ENCODE results near the gene ACACA.

ACACA gene

GRCh38 chr17:37301288-37301687, 105.3 kb downstream of the ACACA start:
- no peak for TF ChIP-seq PPARA (CRISPR knock-in tag; IDR thresholded peaks at IDR 0.05; ENCODE audit: borderline replicate concordance)
- no peak for TF ChIP-seq ISL1 (CRISPR knock-in tag; IDR thresholded peaks at IDR 0.05)
- no peak for TF ChIP-seq POU6F1 (CRISPR knock-in tag; IDR thresholded peaks at IDR 0.05; ENCODE audit: borderline replicate concordance, low read depth)
- no peak for TF ChIP-seq ESRRG (CRISPR knock-in tag; IDR thresholded peaks at IDR 0.05)
- TF ChIP-seq ZNF8 (CRISPR knock-in tag; IDR thresholded peaks at IDR 0.05): no peak
- TF ChIP-seq, protein P1, sequence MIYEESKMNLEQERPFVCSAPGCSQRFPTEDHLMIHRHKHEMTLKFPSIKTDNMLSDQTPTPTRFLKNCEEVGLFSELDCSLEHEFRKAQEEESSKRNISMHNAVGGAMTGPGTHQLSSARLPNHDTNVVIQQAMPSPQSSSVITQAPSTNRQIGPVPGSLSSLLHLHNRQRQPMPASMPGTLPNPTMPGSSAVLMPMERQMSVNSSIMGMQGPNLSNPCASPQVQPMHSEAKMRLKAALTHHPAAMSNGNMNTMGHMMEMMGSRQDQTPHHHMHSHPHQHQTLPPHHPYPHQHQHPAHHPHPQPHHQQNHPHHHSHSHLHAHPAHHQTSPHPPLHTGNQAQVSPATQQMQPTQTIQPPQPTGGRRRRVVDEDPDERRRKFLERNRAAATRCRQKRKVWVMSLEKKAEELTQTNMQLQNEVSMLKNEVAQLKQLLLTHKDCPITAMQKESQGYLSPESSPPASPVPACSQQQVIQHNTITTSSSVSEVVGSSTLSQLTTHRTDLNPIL (CRISPR knock-in tag; IDR thresholded peaks at IDR 0.05; ENCODE audit: low read depth): no peak
- no peak for TF ChIP-seq ZNF70 (CRISPR knock-in tag; IDR thresholded peaks at IDR 0.05)
- ATAC-seq: no peak

DNA sequence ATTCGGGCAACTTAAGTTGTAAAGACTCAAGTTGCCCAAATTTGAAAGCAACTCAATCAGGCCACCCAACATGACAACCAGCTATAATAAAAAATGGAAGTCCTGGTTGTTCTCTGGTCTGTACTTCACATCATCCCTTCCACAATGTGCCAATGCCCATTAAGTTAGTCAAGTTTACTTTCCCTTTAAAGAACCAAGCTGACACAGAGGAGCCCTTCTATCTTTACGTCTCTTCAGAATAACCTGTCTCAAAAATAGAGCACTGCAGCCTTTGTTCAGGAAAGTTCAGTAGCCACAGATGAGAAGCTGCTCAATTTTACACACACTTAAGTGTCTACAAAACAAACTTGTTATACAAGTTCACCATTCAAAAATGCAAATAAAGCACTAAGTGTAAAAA, 106.0 kb downstream of the ACACA start:
- ATAC-seq: no peak
- TF ChIP-seq RARB (CRISPR knock-in tag; IDR thresholded peaks at IDR 0.05): no peak
- no peak for TF ChIP-seq ZNF8 (CRISPR knock-in tag; IDR thresholded peaks at IDR 0.05)

DNA sequence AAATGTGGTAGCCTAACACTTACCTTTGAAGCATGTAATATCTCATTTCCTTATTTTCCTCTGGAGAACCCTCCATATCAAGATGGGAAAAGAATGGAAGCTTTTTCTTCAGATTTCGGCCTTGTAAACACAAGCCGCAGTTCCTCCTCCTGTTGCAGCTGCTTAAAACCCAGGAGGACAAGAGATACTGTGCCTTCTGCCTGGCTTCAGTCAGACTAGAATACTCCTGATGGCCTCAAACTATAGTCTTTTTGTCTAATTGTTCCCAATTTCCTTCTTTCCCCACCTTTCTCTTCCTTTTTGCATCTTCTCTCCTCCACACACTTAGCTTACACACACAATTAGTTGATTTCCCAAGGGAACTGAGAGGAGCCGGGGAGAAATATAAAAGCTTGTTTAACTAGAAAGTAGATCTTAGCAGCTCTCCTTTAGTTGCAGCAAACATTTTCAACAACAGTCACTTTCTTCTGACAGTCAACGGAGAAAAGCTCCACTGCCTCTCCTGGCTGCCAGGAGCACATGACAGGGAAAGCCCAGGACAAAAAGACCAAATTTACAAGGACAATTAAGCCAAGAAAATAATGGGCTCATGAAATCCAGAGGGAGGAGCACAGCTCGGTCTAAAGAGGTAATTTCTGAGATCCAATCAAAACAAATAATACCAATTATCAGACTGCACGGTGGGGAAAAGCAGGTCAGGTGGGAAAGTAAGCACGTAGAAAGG, 107.2 kb downstream of the ACACA start:
- ATAC-seq: no peak
- TF ChIP-seq POU6F1 (CRISPR knock-in tag; IDR thresholded peaks at IDR 0.05; ENCODE audit: borderline replicate concordance, low read depth) (no peak), ESRRG (CRISPR knock-in tag; IDR thresholded peaks at IDR 0.05) (no peak), PATZ1 (CRISPR knock-in tag; IDR thresholded peaks at IDR 0.05; ENCODE audit: borderline replicate concordance) (no peak), OSR1 (CRISPR knock-in tag; IDR thresholded peaks at IDR 0.05) (no peak)

GRCh38 chr17:37295888-37296287, 110.7 kb downstream of the ACACA start:
- TF ChIP-seq TCF4 (CRISPR knock-in tag; IDR thresholded peaks at IDR 0.05; ENCODE audit: borderline replicate concordance) (no peak), OSR1 (CRISPR knock-in tag; IDR thresholded peaks at IDR 0.05) (no peak), PPARA (CRISPR knock-in tag; IDR thresholded peaks at IDR 0.05; ENCODE audit: borderline replicate concordance) (no peak), ESRRG (CRISPR knock-in tag; IDR thresholded peaks at IDR 0.05) (no peak), ZNF70 (CRISPR knock-in tag; IDR thresholded peaks at IDR 0.05) (no peak), ZNF565 (CRISPR knock-in tag; conservative IDR thresholded peaks at IDR 0.05; ENCODE audit: low read depth) (no peak), CSDC2 (CRISPR knock-in tag; IDR thresholded peaks at IDR 0.05) (no peak)

DNA sequence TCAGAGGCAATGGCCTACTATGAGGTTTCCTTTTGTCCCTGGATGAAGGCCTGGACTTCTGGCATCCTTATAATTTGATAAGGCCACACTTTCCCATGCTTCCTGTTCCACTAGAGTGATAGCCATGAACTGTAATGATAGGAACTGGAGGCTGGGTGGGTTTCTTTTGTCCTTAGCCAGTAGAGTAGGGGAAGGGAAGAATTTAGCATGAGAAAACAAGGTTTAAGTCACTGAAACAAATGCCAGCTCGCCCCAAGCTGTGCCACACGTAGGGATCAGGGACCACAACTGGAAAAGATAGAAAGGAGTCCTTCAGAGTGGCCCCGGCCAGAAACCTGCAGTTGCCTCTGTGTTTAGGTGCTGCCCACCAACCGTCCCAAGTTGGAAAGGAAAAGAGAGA, 111.7 kb downstream of the ACACA start:
- no peak for TF ChIP-seq ZNF565 (CRISPR knock-in tag; conservative IDR thresholded peaks at IDR 0.05; ENCODE audit: low read depth)
- TF ChIP-seq CSDC2 (CRISPR knock-in tag; IDR thresholded peaks at IDR 0.05): no peak
- TF ChIP-seq, protein P1 (CRISPR knock-in tag; IDR thresholded peaks at IDR 0.05; ENCODE audit: low read depth): no peak
- no peak for TF ChIP-seq ESRRG (CRISPR knock-in tag; IDR thresholded peaks at IDR 0.05)
- no peak for TF ChIP-seq ZNF8 (CRISPR knock-in tag; IDR thresholded peaks at IDR 0.05)
- no peak for TF ChIP-seq PATZ1 (CRISPR knock-in tag; IDR thresholded peaks at IDR 0.05; ENCODE audit: borderline replicate concordance)
- TF ChIP-seq ZFP30 (CRISPR knock-in tag; IDR thresholded peaks at IDR 0.05): no peak
- no peak for TF ChIP-seq SNAI2 (CRISPR knock-in tag; IDR thresholded peaks at IDR 0.05)
- no peak for TF ChIP-seq TCF4 (CRISPR knock-in tag; IDR thresholded peaks at IDR 0.05; ENCODE audit: borderline replicate concordance)
- ATAC-seq: no peak

More at GRCh38 chr17:37295888-37296287, 110.7 kb downstream of the ACACA start:
- ATAC-seq: no peak
